B cell (primary cell): ENCODE results near the gene ZNF592.

Experiments
- EZH2 ChIP-seq: IDR thresholded peaks from 2 replicates; pipeline ENCODE4 v1.6.1; 2012; ENCODE audit warnings: borderline replicate concordance, low read depth, mild to moderate bottlenecking, moderate library complexity, low read length; ENCODE audit not compliant: insufficient read depth, poor library complexity, severe bottlenecking
- TF ChIP-seq, protein P1 (sequence below): fragments of 200-600 bp; IDR thresholded peaks from one replicate; pipeline ENCODE4 v1.8.0; 2022; ENCODE audit warnings: antibody characterized with exemption, mild to moderate bottlenecking

DNA sequence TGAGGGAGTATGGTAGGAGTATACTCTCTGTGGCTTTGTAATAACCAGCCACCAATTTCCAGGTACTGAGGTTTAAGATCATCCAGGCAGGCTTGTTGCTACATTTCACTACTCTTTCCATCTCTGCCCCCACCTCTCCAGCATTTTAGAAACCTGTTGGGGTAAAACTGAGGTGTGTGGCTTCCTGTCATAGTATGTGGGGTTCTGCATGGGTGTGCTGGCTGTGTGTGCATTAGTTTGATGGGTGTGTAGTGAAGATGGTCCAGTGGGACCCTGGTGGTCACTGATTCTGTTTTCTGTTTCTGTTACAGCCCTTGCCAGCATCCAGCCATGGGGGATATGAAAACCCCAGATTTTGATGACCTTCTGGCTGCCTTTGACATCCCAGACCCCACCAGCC, 34.0 kb downstream of the ZNF592 start:
- TF ChIP-seq, protein P1, sequence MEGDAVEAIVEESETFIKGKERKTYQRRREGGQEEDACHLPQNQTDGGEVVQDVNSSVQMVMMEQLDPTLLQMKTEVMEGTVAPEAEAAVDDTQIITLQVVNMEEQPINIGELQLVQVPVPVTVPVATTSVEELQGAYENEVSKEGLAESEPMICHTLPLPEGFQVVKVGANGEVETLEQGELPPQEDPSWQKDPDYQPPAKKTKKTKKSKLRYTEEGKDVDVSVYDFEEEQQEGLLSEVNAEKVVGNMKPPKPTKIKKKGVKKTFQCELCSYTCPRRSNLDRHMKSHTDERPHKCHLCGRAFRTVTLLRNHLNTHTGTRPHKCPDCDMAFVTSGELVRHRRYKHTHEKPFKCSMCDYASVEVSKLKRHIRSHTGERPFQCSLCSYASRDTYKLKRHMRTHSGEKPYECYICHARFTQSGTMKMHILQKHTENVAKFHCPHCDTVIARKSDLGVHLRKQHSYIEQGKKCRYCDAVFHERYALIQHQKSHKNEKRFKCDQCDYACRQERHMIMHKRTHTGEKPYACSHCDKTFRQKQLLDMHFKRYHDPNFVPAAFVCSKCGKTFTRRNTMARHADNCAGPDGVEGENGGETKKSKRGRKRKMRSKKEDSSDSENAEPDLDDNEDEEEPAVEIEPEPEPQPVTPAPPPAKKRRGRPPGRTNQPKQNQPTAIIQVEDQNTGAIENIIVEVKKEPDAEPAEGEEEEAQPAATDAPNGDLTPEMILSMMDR, result no peak
- no peak for TF ChIP-seq EZH2
